Measurements from ENCODE around the gene WDR33. TPM values are rescaled to one million over a fixed set of nuclear protein-coding genes. Genes with fewer than 3 reads are reported as not detected.

The WDR33 gene
- total RNA-seq, 2 donors from 2014 or later: 34.9 to 55.6 TPM

- DNase-seq (ENCODE audit: low spot score) (no peak), ATAC-seq (ENCODE audit: insufficient number of reproducible peaks, low FRiP score, low read depth) (no peak)
- Histone ChIP-seq H3K4me3 (no peak overlapping the region), H3K27ac (no peak overlapping the region), H3K36me3 (peaks cover 27% of the 10 kb centered on the region), H3K4me1 (ENCODE audit: control insufficient read depth in 1 of 2, low read depth in 2 of 2) (no peaks in the 10 kb centered on the region), H3K9me3 (no peaks in the 10 kb centered on the region), H3K27me3 (replicated peaks; ENCODE audit: insufficient read depth) (no peaks in the 10 kb centered on the region)
- TF ChIP-seq, protein P1, sequence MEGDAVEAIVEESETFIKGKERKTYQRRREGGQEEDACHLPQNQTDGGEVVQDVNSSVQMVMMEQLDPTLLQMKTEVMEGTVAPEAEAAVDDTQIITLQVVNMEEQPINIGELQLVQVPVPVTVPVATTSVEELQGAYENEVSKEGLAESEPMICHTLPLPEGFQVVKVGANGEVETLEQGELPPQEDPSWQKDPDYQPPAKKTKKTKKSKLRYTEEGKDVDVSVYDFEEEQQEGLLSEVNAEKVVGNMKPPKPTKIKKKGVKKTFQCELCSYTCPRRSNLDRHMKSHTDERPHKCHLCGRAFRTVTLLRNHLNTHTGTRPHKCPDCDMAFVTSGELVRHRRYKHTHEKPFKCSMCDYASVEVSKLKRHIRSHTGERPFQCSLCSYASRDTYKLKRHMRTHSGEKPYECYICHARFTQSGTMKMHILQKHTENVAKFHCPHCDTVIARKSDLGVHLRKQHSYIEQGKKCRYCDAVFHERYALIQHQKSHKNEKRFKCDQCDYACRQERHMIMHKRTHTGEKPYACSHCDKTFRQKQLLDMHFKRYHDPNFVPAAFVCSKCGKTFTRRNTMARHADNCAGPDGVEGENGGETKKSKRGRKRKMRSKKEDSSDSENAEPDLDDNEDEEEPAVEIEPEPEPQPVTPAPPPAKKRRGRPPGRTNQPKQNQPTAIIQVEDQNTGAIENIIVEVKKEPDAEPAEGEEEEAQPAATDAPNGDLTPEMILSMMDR (IDR thresholded peaks at IDR 0.05): no peak
Observed at GRCh38 chr2:127768775-127769479, 42.0 kb downstream of the WDR33 start.

- H3K36me3 ChIP-seq: peaks cover 46% of the 10 kb centered on the region
- TF ChIP-seq, protein P1 (IDR thresholded peaks at IDR 0.05): no peak
- no peak for ATAC-seq (ENCODE audit: insufficient number of reproducible peaks, low FRiP score, low read depth)
- no peak overlapping the region for H3K4me3 ChIP-seq
- H3K4me1 ChIP-seq (ENCODE audit: control insufficient read depth in 1 of 2, low read depth in 2 of 2): no peaks in the 10 kb centered on the region
- no peaks in the 10 kb centered on the region for H3K9me3 ChIP-seq
- H3K27ac ChIP-seq: no peak overlapping the region
- no peaks in the 10 kb centered on the region for H3K27me3 ChIP-seq (replicated peaks; ENCODE audit: insufficient read depth)
- no peak for DNase-seq (ENCODE audit: low spot score)
Observed at GRCh38 chr2:127763776-127764175, 47.2 kb downstream of the WDR33 start.

DNA sequence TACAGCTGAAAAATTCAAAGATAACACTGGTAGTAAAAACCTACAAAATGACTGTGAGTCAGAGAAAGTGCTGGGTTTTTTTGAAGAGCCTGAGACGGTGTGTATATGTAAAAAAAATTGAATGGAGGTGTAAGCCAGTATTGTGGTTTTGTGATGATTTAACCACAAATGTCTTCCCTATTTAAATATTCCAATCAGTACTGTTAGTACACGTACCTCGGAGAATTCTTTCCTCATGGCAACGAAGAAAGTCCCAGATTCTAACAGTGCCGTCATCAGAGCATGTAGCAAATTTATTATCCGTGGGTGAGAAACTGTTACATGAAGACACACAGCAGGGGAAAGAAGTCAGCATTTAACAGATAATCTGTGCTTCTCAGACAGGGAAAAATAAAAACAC is 48.1 kb downstream of the WDR33 start:
- H3K36me3 ChIP-seq: peaks cover 39% of the 10 kb centered on the region
- DNase-seq (ENCODE audit: low spot score) (no peak), ATAC-seq (ENCODE audit: insufficient number of reproducible peaks, low FRiP score, low read depth) (no peak)
- H3K27me3 ChIP-seq (replicated peaks; ENCODE audit: insufficient read depth): no peaks in the 10 kb centered on the region
- TF ChIP-seq, protein P1 (IDR thresholded peaks at IDR 0.05): no peak
- H3K4me3 ChIP-seq: no peak overlapping the region
- no peaks in the 10 kb centered on the region for H3K4me1 ChIP-seq (ENCODE audit: control insufficient read depth in 1 of 2, low read depth in 2 of 2)
- no peaks in the 10 kb centered on the region for H3K9me3 ChIP-seq
- H3K27ac ChIP-seq: no peak overlapping the region

GRCh38 chr2:127762441-127762840 is 48.5 kb downstream of the WDR33 start:
- TF ChIP-seq, protein P1 (IDR thresholded peaks at IDR 0.05): no peak
- Histone ChIP-seq H3K36me3 (peaks cover 39% of the 10 kb centered on the region), H3K9me3 (no peaks in the 10 kb centered on the region), H3K4me1 (ENCODE audit: control insufficient read depth in 1 of 2, low read depth in 2 of 2) (no peaks in the 10 kb centered on the region), H3K4me3 (no peak overlapping the region), H3K27me3 (replicated peaks; ENCODE audit: insufficient read depth) (no peaks in the 10 kb centered on the region), H3K27ac (no peak overlapping the region)
- ATAC-seq (ENCODE audit: insufficient number of reproducible peaks, low FRiP score, low read depth): no peak
- no peak for DNase-seq (ENCODE audit: low spot score)

DNA sequence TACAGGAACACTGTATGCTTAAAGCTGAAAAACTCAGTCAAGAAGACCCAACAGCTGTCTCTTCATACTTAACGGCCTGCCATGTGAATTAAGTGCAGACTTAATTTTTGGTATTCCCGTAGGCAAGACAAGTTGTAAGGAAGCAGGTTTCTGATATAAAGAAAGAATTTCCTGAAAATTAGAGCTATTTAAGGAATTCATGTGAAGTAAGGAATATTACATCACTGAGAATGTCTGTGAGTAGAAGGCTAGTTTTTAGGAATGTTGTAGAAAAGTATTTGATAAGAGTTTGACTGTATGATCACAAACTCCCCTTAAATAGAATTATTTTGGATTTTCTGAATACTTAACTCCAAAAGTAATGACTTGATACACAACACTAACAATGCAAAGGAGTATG is 51.0 kb downstream of the WDR33 start:
- Histone ChIP-seq H3K27me3 (replicated peaks; ENCODE audit: insufficient read depth) (no peaks in the 10 kb centered on the region), H3K4me3 (no peak overlapping the region), H3K36me3 (peaks cover 28% of the 10 kb centered on the region), H3K9me3 (no peaks in the 10 kb centered on the region), H3K4me1 (ENCODE audit: control insufficient read depth in 1 of 2, low read depth in 2 of 2) (no peaks in the 10 kb centered on the region), H3K27ac (no peak overlapping the region)
- ATAC-seq (ENCODE audit: insufficient number of reproducible peaks, low FRiP score, low read depth) (no peak), DNase-seq (ENCODE audit: low spot score) (no peak)
- TF ChIP-seq, protein P1 (IDR thresholded peaks at IDR 0.05): no peak
